ENCODE results near the gene PARP6.
A peak's percentile ranks its signal among the peaks of the same experiment; 100 is the strongest.

The PARP6 gene

GRCh38 chr15:72289597-72290325 is 17.4 kb upstream of the PARP6 start:
- no peak for DNase-seq (ENCODE audit: low read depth)
- H3K4me3 ChIP-seq (ENCODE audit: low read depth, low read length): no peak overlapping the region
- TF ChIP-seq, protein P1, sequence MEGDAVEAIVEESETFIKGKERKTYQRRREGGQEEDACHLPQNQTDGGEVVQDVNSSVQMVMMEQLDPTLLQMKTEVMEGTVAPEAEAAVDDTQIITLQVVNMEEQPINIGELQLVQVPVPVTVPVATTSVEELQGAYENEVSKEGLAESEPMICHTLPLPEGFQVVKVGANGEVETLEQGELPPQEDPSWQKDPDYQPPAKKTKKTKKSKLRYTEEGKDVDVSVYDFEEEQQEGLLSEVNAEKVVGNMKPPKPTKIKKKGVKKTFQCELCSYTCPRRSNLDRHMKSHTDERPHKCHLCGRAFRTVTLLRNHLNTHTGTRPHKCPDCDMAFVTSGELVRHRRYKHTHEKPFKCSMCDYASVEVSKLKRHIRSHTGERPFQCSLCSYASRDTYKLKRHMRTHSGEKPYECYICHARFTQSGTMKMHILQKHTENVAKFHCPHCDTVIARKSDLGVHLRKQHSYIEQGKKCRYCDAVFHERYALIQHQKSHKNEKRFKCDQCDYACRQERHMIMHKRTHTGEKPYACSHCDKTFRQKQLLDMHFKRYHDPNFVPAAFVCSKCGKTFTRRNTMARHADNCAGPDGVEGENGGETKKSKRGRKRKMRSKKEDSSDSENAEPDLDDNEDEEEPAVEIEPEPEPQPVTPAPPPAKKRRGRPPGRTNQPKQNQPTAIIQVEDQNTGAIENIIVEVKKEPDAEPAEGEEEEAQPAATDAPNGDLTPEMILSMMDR (conservative IDR thresholded peaks at IDR 0.05; ENCODE audit: low read depth, low read length): no peak

GRCh38 chr15:72288796-72289596 is 16.6 kb upstream of the PARP6 start:
- H3K4me3 ChIP-seq (ENCODE audit: low read depth, low read length): no peak overlapping the region
- DNase-seq (ENCODE audit: low read depth): no peak
- TF ChIP-seq, protein P1 (conservative IDR thresholded peaks at IDR 0.05; ENCODE audit: low read depth, low read length): no peak

DNA sequence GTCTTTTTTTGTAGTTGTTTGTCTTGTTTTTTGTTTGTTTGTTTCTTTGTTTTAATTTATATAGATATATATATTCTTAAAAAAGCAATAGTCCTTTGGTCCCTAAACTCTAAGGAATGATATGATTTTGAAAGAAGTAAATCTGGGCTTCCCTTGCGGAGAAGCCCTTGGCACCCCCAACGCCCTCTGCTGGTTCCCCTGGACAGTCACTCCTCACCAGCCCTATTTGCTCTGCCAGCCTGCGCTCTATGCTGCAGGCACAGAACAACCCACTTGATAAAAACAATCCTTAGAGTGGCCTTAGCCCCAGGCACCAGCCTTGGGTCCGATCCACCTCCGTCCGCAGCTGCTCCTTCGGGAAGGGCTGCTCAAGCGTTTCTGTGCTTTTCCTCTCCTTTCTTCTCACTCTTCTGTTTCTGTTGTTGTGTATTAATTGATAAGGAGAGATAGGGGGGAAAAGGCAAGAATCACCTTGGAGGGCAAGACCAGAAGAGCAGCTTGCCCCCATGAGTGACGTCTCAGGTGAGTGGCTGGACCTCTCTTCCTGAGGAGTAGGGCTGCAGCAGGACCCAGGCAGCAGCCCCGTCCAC is 13.7 kb upstream of the PARP6 start:
- peak; percentile 44 for DNase-seq (ENCODE audit: low read depth)
- H3K4me3 ChIP-seq (ENCODE audit: low read depth, low read length): no peak overlapping the region
- TF ChIP-seq, protein P1 (conservative IDR thresholded peaks at IDR 0.05; ENCODE audit: low read depth, low read length): peak; percentile 70

DNA sequence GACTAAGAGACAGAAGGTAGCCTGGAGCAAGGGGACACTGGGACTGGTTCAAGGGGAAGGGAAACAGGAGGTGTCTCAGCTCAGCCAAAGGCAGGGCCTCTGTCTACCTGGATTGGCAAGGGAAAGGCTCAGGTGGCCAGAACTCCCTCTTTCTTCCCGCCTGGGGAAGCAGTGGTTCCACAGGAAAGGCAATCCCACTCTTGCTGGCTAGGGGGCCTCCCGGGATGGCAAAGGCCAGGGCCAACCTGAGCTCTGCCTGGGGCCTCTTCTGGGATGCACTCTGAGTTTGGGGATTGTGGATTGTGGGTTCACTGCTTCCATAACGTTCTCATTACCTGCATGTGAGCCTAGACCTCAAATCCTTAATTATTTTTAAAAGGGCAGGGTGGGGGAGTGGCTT is 13.0 kb upstream of the PARP6 start:
- H3K4me3 ChIP-seq (ENCODE audit: low read depth, low read length): no peak overlapping the region
- no peak for DNase-seq (ENCODE audit: low read depth)
- TF ChIP-seq, protein P1 (conservative IDR thresholded peaks at IDR 0.05; ENCODE audit: low read depth, low read length): no peak

DNA sequence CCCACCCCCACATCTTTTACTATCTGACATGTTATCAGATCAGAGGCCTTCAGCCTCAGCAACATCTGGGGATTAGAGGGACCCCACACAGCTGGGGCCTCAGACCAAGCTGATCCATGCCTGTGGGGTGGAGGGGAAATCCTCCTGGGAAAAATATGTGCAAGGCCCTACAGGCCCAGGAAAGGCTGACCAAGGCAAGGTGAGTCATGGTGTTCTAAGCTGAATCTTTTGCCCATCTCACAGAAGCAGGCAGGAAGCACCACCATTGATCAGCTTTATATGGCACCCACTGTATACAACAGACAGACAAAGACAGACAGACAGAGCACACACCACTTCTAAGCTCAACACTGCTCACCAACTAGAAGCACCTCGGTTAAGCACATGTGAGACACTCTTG is 12.4 kb upstream of the PARP6 start:
- DNase-seq (ENCODE audit: low read depth): no peak
- TF ChIP-seq, protein P1 (conservative IDR thresholded peaks at IDR 0.05; ENCODE audit: low read depth, low read length): no peak
- H3K4me3 ChIP-seq (ENCODE audit: low read depth, low read length): no peak overlapping the region

DNA sequence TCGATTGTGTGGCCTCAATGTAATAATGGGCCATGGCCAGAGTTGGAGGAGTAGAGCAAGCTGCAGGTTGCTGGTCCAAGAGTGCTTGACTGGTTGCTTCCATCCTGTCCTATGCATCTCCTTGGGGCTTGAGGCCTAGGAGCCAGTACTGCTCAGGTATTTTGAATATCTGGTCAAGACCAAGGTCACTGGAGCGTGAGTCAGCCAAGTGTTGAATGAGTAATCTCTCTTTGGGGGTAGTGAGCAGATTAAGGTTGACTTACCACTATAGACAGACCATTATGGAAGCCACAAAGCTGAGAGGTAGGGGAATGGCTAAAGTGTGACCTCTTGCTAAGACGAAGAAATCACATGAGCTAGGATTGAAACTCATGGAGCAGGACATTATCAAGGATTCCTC is 9.4 kb upstream of the PARP6 start:
- TF ChIP-seq, protein P1 (conservative IDR thresholded peaks at IDR 0.05; ENCODE audit: low read depth, low read length): no peak
- DNase-seq (ENCODE audit: low read depth): no peak
- no peak overlapping the region for H3K4me3 ChIP-seq (ENCODE audit: low read depth, low read length)
